Fibroblast of villous mesenchyme (primary cell): ENCODE results near the gene PNO1. TPM values are rescaled to one million over a fixed set of nuclear protein-coding genes. Genes with fewer than 3 reads are reported as not detected.

Source experiments
- DNase-seq: peaks from one replicate; pipeline ENCODE4 v3.0.0-alpha.2; 2010; ENCODE audit warnings: low read depth
- H3K4me3 ChIP-seq: 2 replicates; pipeline ENCODE4 v1.5.1; 2011; ENCODE audit warnings: low read depth, mild to moderate bottlenecking, low read length
- CTCF ChIP-seq: IDR thresholded peaks from 2 replicates; pipeline ENCODE4 v1.5.1; 2012; ENCODE audit warnings: low read depth, mild to moderate bottlenecking, low read length; ENCODE audit not compliant: insufficient read depth
- total RNA-seq: library from RNA; depleted of rRNA; stranded (reverse); fragments of >200 nt; gene quantifications from 2 replicates; pipeline ENCODE4 v1.2.3, GENCODE V29; 2012

PNO1 gene
- total RNA-seq, 1 donor: 13.4 TPM

GRCh38 chr2:68178432-68178831, 20.7 kb downstream of the PNO1 start:
- no peak for TF ChIP-seq CTCF
- DNase-seq: no peak
- H3K4me3 ChIP-seq: no peak overlapping the region

- DNase-seq: no peak
- no peak overlapping the region for H3K4me3 ChIP-seq
- TF ChIP-seq CTCF: no peak
Observed at GRCh38 chr2:68178954-68179627, 21.4 kb downstream of the PNO1 start.

GRCh38 chr2:68182902-68183301, 25.2 kb downstream of the PNO1 start:
- no peak for DNase-seq
- TF ChIP-seq CTCF: no peak
- H3K4me3 ChIP-seq: no peak overlapping the region

GRCh38 chr2:68185541-68186164, 28.0 kb downstream of the PNO1 start:
- DNase-seq: peak; percentile 33
- no peak overlapping the region for H3K4me3 ChIP-seq
- TF ChIP-seq CTCF: peak; percentile 69

- DNase-seq: no peak
- TF ChIP-seq CTCF: no peak
- H3K4me3 ChIP-seq: no peak overlapping the region
Observed at GRCh38 chr2:68187329-68187728, 29.6 kb downstream of the PNO1 start.

- H3K4me3 ChIP-seq: no peak overlapping the region
- no peak for DNase-seq
- no peak for TF ChIP-seq CTCF
Observed at GRCh38 chr2:68188831-68189230, 31.1 kb downstream of the PNO1 start.
